ENCODE results near the gene ASCL4.
"Not testable (repeated sequence)": the region's sequence is repeated elsewhere in the genome, so short reads cannot be mapped to it uniquely, and the experiment has no call there.

Gene ASCL4, protein sequence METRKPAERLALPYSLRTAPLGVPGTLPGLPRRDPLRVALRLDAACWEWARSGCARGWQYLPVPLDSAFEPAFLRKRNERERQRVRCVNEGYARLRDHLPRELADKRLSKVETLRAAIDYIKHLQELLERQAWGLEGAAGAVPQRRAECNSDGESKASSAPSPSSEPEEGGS

DNA sequence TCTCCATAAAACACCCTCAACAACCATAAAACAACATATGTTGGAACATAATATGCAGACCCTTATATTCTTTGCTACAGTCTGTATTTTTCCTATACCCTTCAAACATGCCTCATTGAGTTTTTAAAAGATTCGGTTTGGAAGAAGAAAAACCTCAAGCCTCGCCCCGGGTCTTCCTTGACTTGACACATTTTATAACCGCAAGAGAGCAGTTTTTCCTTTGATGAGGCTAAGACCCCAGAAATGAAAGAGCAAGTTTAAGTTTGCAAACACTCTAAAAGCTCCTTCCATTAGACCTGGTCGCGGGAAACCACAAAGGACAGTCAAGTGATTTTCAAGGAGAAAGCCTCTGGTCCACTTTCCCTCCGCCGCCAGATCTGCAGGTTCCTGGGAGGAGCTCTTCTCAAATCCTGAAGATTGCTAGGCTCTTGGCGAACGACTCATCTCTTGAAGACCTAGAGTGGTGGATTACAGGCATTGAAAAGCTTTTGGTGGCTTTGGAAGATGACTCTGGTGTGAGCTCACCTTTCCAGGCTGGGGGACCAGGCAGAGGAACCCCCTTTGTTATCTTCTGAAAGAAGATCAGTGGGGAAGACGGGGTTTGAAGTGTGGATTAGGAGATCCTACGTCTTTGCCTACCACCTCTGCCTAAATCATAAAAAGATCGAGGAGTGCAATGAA is at the start of gene ASCL4:
TSS of gene ASCL4 (plus strand) at position 356 of the 681 bp plus-strand sequence. CDS start 515 bp downstream, outside the sequence.
- no peak for DNase-seq

- DNase-seq: not testable (repeated sequence)
Observed at GRCh38 chr12:107727327-107727726, 47.2 kb upstream of the ASCL4 start.

- not testable (repeated sequence) for DNase-seq
Observed at GRCh38 chr12:107727742-107728141, 46.8 kb upstream of the ASCL4 start.

- DNase-seq: no peak
Observed at GRCh38 chr12:107730618-107731341, 43.7 kb upstream of the ASCL4 start.

DNA sequence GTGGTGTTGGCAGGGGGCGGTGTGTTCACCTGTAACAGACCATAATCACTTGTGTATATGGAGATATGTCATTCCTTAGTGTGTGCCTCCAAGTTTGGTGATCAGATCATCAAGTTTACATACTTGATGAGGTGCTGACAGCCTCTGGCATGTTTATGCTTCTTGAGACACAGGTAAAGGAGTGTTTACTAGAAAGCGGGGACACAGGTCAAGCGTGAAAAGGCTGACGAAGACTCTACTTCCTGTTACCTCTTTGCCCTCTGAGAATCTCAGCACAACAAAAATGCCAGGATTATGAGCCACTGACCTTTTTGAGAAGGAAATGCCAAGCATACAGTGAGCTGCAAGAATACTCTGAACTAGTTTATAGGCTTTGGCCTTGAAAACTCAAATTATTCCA is 43.1 kb upstream of the ASCL4 start:
- DNase-seq: no peak

- DNase-seq: no peak
Observed at GRCh38 chr12:107732365-107732764, 42.1 kb upstream of the ASCL4 start.

GRCh38 chr12:107734139-107734538 is 40.4 kb upstream of the ASCL4 start:
- DNase-seq: no peak

DNA sequence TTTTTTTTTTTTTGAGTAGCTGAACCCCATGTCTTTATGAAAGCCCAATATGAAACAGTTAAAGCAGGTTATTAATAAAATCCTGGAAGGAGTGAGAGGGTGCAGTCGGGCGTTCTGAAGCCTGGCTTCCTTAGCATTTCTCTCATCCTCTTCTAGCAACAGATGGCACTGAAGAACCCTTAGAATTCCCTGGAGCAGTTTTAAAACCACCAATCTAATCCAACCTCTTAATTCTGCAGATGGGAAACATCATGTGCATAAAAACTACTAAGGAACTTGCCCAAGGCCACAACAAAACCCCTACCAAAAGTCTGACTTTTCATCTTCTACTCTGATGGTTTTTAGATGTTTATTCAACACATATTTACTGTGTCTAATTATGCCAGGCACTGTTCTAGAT is 38.7 kb upstream of the ASCL4 start:
- DNase-seq: no peak

GRCh38 chr12:107736914-107737313 is 37.6 kb upstream of the ASCL4 start:
- no peak for DNase-seq

- DNase-seq: no peak
Observed at GRCh38 chr12:107748472-107748871, 26.0 kb upstream of the ASCL4 start.

DNA sequence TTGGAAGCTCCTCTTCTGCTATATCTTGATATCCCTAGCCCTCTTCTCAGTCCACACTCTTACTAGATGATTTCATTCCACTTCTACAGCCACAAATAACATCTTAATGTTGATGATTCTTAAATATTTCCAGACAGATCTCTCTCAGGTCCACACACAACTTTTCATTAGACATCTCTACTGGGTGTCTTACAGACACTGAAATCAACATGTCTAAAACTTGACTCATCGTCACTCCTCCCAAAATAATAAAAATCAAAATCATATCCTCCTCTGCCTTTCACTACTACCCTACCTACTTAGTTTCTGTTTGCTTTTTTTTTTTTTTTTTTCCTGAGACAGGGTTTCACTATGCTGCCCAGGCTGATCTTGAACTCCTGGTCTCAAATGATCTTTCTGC is 25.4 kb upstream of the ASCL4 start:
- DNase-seq: no peak

DNA sequence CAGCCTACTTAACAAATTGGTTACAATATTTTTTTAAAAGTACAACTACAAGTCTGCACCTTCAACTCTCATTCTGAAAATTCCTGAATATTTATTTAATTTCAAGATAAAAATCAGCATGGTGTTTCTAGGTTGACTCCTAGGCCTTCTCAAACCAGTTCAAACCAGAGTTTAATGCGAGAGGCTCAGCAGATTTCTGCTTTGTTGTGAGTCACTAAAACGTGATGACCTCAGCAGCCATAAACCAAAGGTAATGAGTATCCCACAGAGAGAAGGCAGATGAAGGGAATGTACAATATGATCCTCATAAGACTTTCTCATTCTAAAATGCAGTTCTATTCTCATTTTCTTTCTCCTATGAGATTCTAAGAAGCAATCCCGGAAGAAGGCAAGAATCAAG is 15.1 kb upstream of the ASCL4 start:
- DNase-seq: no peak

DNA sequence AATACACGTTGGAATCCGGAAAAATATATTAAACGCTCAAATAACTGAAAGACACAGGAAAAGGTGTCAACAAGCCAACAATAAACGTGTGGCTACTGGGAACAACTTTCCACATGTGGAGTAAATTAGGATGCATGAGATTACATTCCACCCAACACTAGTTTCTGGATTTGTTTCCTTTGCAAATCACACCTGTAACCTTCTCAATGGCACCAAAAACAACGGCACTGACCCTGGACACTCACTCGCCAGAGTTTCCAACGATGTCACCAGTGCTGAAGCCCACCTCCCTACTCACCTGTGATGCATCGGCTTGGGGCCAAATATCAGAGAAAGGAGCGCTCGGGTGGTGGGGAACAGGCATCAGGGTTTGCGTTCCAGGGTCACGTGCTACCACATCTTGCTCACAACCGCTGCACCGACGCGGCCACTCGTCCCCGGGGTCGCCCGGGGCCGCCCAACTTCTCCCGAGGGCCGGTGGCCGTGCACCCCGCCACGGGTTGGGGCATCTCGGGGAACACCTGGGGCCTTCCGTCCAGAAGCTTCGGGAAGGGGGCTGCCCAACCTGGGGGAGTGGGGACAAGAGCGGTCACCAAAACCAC is 14.2 kb upstream of the ASCL4 start:
- peak; percentile 56 for DNase-seq

DNA sequence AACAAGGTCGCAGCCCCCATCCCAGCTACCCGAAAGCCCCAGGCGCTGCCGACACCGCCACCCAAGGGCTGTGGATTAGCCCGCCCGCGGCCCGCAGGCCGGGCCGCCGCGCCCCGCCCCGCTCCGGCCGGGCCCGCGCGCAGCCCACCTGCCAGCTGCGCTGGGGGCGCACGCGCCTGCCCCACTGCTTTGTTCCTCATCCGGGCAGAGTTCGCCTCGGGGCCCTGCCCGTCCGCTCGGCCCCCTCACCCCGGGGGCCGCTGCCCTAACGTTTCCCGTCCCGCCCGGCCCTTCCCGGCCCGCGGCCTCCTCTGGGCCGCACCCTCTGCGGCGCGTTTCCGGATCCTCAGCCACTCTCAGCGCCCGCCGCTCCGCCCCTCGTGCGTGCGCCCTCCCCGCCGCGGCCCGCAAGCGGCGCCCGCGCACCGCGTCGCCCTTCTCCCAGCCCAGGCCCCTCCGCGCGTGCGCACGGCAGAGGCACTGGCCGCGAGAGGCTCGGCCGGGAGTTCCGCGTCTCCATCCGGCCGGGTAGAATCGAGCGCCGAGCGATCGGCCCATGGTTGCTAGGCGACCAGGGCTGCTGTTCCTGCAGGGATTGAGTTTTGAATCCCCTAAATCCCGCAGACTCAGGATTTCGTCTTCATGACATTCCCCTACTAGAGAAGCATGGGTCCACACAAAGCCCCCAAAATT is 13.5 kb upstream of the ASCL4 start, which contains the start of gene PRDM4:
TSS of gene PRDM4 (minus strand) at position 329 of the 693 bp plus-strand sequence. CDS start 622 bp downstream, outside the sequence.
- peak; percentile 88 for DNase-seq

GRCh38 chr12:107761502-107761904 is 13.0 kb upstream of the ASCL4 start:
- DNase-seq: no peak

- DNase-seq: no peak
Observed at GRCh38 chr12:107762874-107763273, 11.6 kb upstream of the ASCL4 start.

- no peak for DNase-seq
Observed at GRCh38 chr12:107764626-107765025, 9.9 kb upstream of the ASCL4 start.

DNA sequence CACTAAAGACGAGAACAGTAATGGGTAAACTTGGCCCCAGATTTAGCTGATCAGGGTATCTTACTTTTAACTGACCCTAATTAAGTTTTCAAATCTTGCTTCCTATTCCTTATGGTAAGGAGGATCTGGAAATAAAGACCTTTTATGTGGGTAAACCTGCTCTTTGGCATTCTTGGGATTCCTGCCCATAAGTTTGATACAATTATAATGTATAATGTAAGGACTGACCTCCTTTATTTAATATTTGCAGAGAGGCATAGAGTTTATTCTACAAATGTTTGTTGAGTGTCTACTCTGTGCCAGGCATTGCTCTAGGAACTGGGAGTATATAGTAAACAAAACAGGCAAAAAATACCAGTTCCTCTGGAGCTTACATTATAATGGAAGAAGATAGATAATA is 9.2 kb upstream of the ASCL4 start:
- DNase-seq: no peak

- no peak for DNase-seq
Observed at GRCh38 chr12:107767466-107767865, 7.0 kb upstream of the ASCL4 start.

DNA sequence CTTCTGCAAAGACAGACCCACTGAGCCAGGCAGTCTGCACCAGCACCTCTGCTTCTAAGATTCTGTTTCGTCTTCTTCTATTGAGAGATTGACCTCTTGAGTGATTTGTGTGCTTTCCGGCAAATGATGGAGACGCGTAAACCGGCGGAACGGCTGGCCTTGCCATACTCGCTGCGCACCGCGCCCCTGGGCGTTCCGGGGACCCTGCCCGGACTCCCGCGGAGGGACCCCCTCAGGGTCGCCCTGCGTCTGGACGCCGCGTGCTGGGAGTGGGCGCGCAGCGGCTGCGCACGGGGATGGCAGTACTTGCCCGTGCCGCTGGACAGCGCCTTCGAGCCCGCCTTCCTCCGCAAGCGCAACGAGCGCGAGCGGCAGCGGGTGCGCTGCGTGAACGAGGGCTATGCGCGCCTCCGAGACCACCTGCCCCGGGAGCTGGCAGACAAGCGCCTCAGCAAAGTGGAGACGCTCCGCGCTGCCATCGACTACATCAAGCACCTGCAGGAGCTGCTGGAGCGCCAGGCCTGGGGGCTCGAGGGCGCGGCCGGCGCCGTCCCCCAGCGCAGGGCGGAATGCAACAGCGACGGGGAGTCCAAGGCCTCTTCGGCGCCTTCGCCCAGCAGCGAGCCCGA is 703 bp downstream of the ASCL4 start:
- DNase-seq: no peak

GRCh38 chr12:107776171-107776570 is 1.7 kb downstream of the ASCL4 start:
- no peak for DNase-seq

GRCh38 chr12:107778383-107779025 is 4.0 kb downstream of the ASCL4 start:
- DNase-seq: no peak
